ENCODE data around the gene CWH43.
"Not testable (repeated sequence)": the region's sequence is repeated elsewhere in the genome, so short reads cannot be mapped to it uniquely, and the experiment has no call there.

Gene CWH43

DNA sequence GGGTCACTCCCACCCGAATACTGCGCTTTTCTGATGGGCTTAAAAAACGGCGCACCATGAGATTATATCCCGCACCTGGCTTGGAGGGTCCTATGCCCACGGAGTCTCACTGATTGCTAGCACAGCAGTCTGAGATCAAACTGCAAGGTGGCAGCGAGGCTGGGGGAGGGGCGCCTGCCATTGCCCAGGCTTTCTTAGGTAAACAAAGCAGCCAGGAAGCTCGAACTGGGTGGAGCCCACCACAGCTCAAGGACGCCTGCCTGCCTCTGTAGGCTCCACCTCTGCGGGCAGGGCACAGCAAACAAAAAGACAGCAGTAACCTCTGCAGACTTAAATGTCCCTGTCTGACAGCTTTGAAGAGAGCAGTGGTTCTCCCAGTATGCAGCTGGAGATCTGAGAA, 86.1 kb downstream of the CWH43 start:
- not testable (repeated sequence) for H3K9me3 ChIP-seq (ENCODE audit: low read length); H3K4me3 ChIP-seq (ENCODE audit: low read length); H3K4me1 ChIP-seq (ENCODE audit: insufficient read depth, low read length); H3K27me3 ChIP-seq (ENCODE audit: insufficient read depth, low read length); H2AFZ ChIP-seq (ENCODE audit: low read depth, low read length); H3K36me3 ChIP-seq (ENCODE audit: insufficient read depth, low read length)

GRCh38 chr4:49091883-49092282, 105.8 kb downstream of the CWH43 start:
- H2AFZ ChIP-seq (ENCODE audit: low read depth, low read length); H3K4me3 ChIP-seq (ENCODE audit: low read length); H3K27me3 ChIP-seq (ENCODE audit: insufficient read depth, low read length); H3K9me3 ChIP-seq (ENCODE audit: low read length); H3K4me1 ChIP-seq (ENCODE audit: insufficient read depth, low read length); H3K36me3 ChIP-seq (ENCODE audit: insufficient read depth, low read length): not testable (repeated sequence)

DNA sequence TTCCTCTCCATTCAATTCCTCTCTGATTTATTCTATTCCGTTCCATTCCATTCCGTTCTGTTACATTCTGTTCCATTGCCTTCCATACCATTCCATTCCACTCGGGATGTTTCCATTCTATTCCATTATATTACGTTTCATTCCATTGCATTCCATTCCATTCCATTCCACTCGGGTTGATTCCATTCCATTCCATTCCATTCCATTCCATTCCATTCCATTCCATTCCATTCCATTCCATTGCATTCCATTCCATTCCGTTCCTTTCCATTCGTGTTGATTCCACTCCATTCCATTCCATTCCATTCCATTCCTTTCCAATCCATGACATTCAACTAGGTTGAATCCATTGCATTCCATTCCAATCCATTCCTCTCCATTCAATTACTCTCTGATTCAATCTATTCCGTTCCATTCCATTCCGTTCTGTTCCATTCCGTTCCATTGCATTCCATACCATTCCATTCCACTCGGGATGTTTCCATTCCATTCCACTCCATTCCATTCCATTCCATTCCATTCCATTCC, 106.6 kb downstream of the CWH43 start:
- H2AFZ ChIP-seq (ENCODE audit: low read depth, low read length); H3K36me3 ChIP-seq (ENCODE audit: insufficient read depth, low read length); H3K9me3 ChIP-seq (ENCODE audit: low read length); H3K4me1 ChIP-seq (ENCODE audit: insufficient read depth, low read length); H3K27me3 ChIP-seq (ENCODE audit: insufficient read depth, low read length); H3K4me3 ChIP-seq (ENCODE audit: low read length): not testable (repeated sequence)

DNA sequence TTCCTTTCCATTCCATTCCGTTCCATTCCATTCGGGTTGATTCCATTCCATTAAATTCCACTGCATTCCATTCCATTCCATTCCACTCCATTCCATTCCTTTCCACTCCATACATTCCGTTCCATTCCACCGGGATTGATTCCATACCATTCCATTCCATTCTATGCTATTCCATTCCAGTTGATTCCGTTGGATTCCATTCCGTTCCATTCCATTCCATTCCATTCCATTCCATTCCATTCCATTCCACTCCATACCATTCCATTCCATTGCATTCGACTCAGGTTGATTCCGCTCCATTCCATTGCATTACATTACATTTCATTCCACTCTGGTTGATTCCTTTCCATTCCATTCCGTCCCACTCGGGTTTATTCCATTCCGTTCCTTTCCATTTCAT, 110.1 kb downstream of the CWH43 start:
- H3K36me3 ChIP-seq (ENCODE audit: insufficient read depth, low read length); H3K4me3 ChIP-seq (ENCODE audit: low read length); H3K9me3 ChIP-seq (ENCODE audit: low read length); H3K4me1 ChIP-seq (ENCODE audit: insufficient read depth, low read length); H2AFZ ChIP-seq (ENCODE audit: low read depth, low read length); H3K27me3 ChIP-seq (ENCODE audit: insufficient read depth, low read length): not testable (repeated sequence)

- H3K36me3 ChIP-seq (ENCODE audit: insufficient read depth, low read length); H2AFZ ChIP-seq (ENCODE audit: low read depth, low read length); H3K9me3 ChIP-seq (ENCODE audit: low read length); H3K4me1 ChIP-seq (ENCODE audit: insufficient read depth, low read length); H3K27me3 ChIP-seq (ENCODE audit: insufficient read depth, low read length); H3K4me3 ChIP-seq (ENCODE audit: low read length): not testable (repeated sequence)
These were observed 110.6 kb downstream of the CWH43 start for GRCh38 chr4:49096627-49097026.

DNA sequence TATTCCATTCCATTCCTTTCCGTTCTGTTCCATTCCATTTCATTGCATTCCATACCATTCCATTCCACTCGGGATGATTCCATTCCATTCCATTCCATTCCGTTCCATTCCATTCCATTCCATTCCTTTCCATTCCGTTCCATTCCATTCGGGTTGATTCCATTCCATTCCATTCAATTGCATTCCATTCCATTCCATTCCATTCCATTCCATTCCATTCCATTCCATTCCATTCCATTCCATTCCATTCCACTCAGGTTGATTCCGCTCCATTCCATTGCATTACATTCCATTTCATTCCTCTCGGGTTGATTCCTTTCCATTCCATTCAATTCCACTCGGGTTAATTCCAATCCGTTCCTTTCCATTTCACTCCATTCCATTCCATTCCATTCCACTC, 111.0 kb downstream of the CWH43 start:
- not testable (repeated sequence) for H3K9me3 ChIP-seq (ENCODE audit: low read length); H3K27me3 ChIP-seq (ENCODE audit: insufficient read depth, low read length); H2AFZ ChIP-seq (ENCODE audit: low read depth, low read length); H3K4me1 ChIP-seq (ENCODE audit: insufficient read depth, low read length); H3K4me3 ChIP-seq (ENCODE audit: low read length); H3K36me3 ChIP-seq (ENCODE audit: insufficient read depth, low read length)

DNA sequence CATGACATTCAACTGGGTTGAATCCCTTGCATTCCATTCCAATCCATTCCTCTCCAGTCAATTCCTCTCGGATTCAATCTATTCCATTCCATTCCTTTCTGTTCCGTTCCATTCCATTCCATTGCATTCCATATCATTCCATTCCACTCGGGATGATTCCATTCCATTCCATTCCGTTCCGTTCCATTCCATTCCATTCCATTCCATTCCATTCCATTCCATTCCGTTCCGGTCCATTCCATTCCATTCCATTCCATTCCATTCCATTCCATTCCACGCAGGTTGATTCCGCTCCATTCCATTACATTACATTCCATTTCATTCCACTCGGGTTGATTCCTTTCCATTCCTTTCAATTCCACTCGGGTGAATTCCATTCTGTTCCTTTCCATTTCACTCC, 111.4 kb downstream of the CWH43 start:
- H3K9me3 ChIP-seq (ENCODE audit: low read length); H3K4me1 ChIP-seq (ENCODE audit: insufficient read depth, low read length); H2AFZ ChIP-seq (ENCODE audit: low read depth, low read length); H3K36me3 ChIP-seq (ENCODE audit: insufficient read depth, low read length); H3K27me3 ChIP-seq (ENCODE audit: insufficient read depth, low read length); H3K4me3 ChIP-seq (ENCODE audit: low read length): not testable (repeated sequence)

DNA sequence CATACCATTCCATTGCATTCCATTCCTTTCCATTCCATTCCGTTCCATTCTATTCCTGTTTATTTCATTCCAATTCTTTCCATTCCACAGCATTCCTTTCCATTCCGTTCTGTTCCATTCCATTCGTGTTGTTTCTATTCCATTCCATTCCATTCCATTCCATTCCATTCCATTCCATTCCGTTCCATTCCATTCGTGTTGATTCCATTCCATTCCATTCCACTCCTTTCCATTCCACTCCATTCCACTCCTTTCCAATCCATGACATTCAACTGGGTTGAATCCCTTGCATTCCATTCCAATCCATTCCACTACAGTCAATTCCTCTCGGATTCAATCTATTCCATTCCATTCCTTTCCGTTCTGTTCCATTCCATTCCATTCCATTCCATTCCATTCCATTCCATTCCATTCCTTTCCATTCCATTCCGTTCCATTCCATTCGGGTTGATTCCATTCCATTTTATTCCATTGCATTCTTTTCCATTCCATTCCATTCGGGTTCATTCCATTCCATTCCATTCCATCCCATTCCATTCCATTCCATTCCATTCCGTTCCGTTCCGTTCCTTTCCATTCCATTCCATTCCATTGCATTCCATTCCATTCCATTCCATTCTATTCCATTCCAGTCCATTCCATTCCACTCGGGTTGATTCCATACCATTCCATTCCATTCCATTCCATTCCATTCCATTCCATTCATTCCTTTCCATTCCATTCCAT, 112.1 kb downstream of the CWH43 start:
- H3K9me3 ChIP-seq (ENCODE audit: low read length); H3K4me3 ChIP-seq (ENCODE audit: low read length); H3K36me3 ChIP-seq (ENCODE audit: insufficient read depth, low read length): not testable (repeated sequence)

DNA sequence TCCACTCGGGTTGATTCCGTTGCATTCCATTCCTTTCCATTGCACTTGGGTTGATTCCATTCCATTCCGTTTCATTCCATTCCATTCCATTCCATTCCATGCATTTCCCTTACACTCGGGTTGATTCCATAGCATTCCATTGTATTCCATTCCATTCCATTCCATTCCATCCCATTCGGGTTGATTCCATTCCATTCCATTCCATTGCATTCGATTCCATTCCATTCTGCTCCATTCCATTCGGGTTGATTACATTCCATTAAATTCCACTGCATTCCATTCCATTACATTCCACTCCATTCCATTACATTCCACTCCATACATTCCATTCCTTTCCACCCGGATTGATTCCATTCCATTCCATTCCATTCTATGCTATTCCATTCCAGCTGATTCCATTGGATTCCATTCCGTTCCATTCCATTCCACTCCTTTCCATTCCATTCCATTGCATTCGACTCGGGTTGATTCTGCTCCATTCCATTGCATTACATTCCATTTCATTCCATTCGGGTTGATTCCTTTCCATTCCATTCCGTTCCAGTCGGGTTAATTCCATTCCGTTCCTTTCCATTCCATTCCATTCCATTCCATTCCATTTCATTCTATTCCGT, 113.9 kb downstream of the CWH43 start:
- not testable (repeated sequence) for H3K4me1 ChIP-seq (ENCODE audit: insufficient read depth, low read length); H2AFZ ChIP-seq (ENCODE audit: low read depth, low read length); H3K36me3 ChIP-seq (ENCODE audit: insufficient read depth, low read length); H3K9me3 ChIP-seq (ENCODE audit: low read length); H3K27me3 ChIP-seq (ENCODE audit: insufficient read depth, low read length); H3K4me3 ChIP-seq (ENCODE audit: low read length)

More for the DNA sequence above, 112.1 kb downstream of the CWH43 start:
- not testable (repeated sequence) for H3K27me3 ChIP-seq (ENCODE audit: insufficient read depth, low read length); H2AFZ ChIP-seq (ENCODE audit: low read depth, low read length); H3K4me1 ChIP-seq (ENCODE audit: insufficient read depth, low read length)

DNA sequence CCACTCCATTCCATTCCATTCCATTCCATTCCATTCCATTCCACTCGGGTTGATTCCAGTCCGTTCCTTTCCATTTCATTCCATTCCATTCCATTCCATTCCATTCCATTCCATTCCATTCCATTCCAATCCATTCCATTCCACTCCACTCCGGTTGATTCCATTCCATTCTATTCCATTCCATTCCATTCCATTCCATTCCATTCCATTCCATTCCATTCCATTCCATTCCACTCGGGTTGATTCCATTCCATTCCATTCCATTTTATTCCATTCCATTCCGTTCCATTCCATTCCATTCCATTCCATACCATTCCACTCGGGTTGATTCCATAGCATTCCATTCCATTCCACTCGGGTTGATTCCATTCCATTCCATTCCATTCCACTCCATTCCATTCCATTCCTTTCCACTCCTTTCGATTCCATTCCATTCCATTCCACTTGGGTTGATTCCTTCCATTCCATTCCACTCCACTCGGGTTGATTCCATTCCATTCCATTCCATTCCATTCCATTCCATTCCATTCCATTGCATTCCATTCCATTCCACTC, 116.3 kb downstream of the CWH43 start:
- not testable (repeated sequence) for H3K36me3 ChIP-seq (ENCODE audit: insufficient read depth, low read length); H3K9me3 ChIP-seq (ENCODE audit: low read length); H2AFZ ChIP-seq (ENCODE audit: low read depth, low read length); H3K4me1 ChIP-seq (ENCODE audit: insufficient read depth, low read length); H3K4me3 ChIP-seq (ENCODE audit: low read length); H3K27me3 ChIP-seq (ENCODE audit: insufficient read depth, low read length)

DNA sequence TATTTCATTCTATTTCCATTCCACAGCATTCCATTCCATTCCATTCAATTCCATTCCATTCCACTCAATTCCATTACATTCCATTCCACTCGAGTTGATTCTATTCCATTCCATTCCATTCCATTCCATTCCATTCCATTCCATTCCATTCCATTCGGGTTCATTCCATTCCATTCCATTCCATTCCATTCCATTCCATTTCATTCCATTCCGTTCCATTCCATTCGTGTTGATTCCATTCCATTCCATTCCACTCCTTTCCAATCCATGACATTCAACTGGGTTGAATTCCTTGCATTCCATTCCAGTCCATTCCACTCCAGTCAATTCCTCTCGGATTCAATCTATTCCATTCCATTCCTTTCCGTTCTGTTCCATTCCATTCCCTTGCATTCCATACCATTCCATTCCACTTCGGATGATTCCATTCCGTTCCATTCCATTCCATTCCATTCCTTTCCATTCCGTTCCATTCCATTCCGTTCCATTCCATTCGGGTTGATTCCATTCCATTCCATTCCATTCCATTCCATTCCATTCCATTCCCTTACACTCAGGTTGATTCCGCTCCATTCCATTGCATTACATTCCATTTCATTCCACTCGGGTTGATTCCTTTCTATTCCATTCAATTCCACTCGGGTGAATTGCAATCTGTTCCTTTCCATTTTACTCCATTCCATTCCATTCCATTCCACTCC, 117.5 kb downstream of the CWH43 start:
- H3K36me3 ChIP-seq (ENCODE audit: insufficient read depth, low read length); H2AFZ ChIP-seq (ENCODE audit: low read depth, low read length); H3K9me3 ChIP-seq (ENCODE audit: low read length); H3K27me3 ChIP-seq (ENCODE audit: insufficient read depth, low read length); H3K4me3 ChIP-seq (ENCODE audit: low read length); H3K4me1 ChIP-seq (ENCODE audit: insufficient read depth, low read length): not testable (repeated sequence)

GRCh38 chr4:49104231-49104930, 118.3 kb downstream of the CWH43 start:
- not testable (repeated sequence) for H3K36me3 ChIP-seq (ENCODE audit: insufficient read depth, low read length); H3K4me3 ChIP-seq (ENCODE audit: low read length); H3K27me3 ChIP-seq (ENCODE audit: insufficient read depth, low read length); H2AFZ ChIP-seq (ENCODE audit: low read depth, low read length); H3K9me3 ChIP-seq (ENCODE audit: low read length); H3K4me1 ChIP-seq (ENCODE audit: insufficient read depth, low read length)

DNA sequence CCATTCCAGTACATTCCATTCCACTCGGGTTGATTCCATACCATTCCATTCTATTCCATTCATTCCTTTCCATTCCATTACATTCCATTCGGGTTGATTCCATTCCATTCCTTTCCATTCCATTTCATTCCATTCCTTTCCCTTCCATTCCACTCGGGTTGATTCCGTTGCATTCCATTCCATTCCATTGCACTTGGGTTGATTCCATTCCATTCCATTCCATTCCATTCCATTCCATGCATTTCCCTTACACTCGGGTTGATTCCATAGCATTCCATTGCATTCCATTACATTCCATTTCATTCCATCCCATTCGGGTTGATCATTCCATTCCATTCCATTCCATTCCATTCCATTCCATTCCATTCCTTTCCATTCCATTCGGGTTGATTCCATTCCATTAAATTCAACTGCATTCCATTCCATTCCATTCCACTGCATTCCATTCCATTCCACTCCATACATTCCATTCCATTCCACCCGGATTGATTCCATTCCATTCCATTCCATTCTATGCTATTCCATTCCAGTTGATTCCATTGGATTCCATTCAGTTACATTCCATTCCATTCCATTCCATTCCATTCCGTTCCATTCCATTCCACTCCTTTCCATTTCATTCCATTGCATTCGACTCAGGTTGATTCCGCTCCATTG, 119.3 kb downstream of the CWH43 start:
- not testable (repeated sequence) for H3K27me3 ChIP-seq (ENCODE audit: insufficient read depth, low read length); H3K4me1 ChIP-seq (ENCODE audit: insufficient read depth, low read length); H2AFZ ChIP-seq (ENCODE audit: low read depth, low read length); H3K4me3 ChIP-seq (ENCODE audit: low read length); H3K36me3 ChIP-seq (ENCODE audit: insufficient read depth, low read length); H3K9me3 ChIP-seq (ENCODE audit: low read length)
